Measurements from ENCODE around the gene ABCA2. TPM values are rescaled to one million over a fixed set of nuclear protein-coding genes. Genes with fewer than 3 reads are reported as not detected.
A peak's percentile ranks its signal among the peaks of the same experiment; 100 is the strongest.

The ABCA2 gene
- total RNA-seq, 6 donors from 2014 or later = 14.7 to 49.2 (median 29.6) TPM

DNA sequence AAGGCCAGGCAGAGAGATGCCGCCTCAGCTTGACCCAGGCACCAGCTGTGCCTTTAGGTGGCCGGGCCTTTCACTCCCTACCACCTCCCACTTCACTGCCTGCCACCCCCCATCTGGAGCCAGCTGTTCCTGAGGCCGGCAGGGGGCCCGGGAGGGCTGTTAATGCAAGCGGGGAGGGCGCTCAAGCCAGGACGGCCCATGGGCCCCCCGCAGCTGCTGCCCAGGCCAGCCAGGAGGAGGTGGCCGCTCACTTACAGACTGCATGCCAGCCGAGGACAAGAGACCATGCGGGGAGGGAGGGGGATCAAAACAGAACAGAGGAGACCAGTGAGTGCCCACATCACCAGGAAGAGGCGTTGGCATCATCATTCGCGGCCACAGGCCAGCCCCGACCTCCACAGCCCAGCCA lies 4.5 kb downstream of the ABCA2 start:
- TF ChIP-seq, protein P1, sequence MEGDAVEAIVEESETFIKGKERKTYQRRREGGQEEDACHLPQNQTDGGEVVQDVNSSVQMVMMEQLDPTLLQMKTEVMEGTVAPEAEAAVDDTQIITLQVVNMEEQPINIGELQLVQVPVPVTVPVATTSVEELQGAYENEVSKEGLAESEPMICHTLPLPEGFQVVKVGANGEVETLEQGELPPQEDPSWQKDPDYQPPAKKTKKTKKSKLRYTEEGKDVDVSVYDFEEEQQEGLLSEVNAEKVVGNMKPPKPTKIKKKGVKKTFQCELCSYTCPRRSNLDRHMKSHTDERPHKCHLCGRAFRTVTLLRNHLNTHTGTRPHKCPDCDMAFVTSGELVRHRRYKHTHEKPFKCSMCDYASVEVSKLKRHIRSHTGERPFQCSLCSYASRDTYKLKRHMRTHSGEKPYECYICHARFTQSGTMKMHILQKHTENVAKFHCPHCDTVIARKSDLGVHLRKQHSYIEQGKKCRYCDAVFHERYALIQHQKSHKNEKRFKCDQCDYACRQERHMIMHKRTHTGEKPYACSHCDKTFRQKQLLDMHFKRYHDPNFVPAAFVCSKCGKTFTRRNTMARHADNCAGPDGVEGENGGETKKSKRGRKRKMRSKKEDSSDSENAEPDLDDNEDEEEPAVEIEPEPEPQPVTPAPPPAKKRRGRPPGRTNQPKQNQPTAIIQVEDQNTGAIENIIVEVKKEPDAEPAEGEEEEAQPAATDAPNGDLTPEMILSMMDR (IDR thresholded peaks at IDR 0.05) = no peak
- TF ChIP-seq EP300 (IDR thresholded peaks at IDR 0.05) = no peak
- TF ChIP-seq POLR2AphosphoS5 (IDR thresholded peaks at IDR 0.05) = no peak
- TF ChIP-seq POLR2A (IDR thresholded peaks at IDR 0.05) = no peak
- DNase-seq (peak in 1 of 2 donors; percentile 66), ATAC-seq (ENCODE audit: low FRiP score in 2 of 2) (no peak)
- Histone ChIP-seq H3K36me3 (peaks cover 0 to 8% (median 1%) of the 10 kb centered on the region in 4 donors), H3K27ac (no peak overlapping the region), H3K9me3 (no peaks in the 10 kb centered on the region), H3K4me1 (peaks cover 9 to 22% (median 14%) of the 10 kb centered on the region in 4 donors), H3K27me3 (no peaks in the 10 kb centered on the region), H3K4me3 (no peak overlapping the region)
- WGBS, 2 donors = 79 to 88% methylated on average over 6 to 14 of the region's 15 CpGs

DNA sequence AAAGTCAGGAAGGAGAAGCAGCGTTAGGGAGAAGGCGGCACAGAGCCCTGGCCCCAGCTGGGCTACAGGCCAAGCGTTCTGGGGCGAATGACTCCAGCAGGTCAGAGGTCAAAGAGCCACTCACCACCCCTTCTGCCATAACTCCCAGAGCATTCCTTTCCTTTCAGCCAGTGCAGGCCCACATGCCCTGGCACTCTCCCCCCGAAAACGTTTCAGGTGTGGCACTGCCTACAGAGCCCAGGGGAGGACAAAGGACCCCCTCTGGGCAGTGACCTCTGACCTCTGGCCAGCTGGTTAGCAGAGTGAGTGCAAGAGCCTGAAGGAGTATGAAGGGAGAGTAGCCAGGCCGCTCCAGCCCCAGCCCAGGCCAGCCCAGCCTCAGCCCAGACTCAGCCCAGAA lies 4.9 kb downstream of the ABCA2 start:
- no peak overlapping the region for H3K27ac ChIP-seq
- no peaks in the 10 kb centered on the region for H3K9me3 ChIP-seq
- H3K4me1 ChIP-seq = peaks cover 6 to 18% (median 10%) of the 10 kb centered on the region in 4 donors
- TF ChIP-seq EP300 (IDR thresholded peaks at IDR 0.05) (no peak), POLR2AphosphoS5 (IDR thresholded peaks at IDR 0.05) (no peak), POLR2A (IDR thresholded peaks at IDR 0.05) (no peak)
- TF ChIP-seq, protein P1 (IDR thresholded peaks at IDR 0.05) = no peak
- DNase-seq (no peak), ATAC-seq (ENCODE audit: low FRiP score in 2 of 2) (no peak)
- no peaks in the 10 kb centered on the region for H3K27me3 ChIP-seq
- 76 to 80% methylated on average over 6 to 7 of the region's 7 CpGs for WGBS, 2 donors
- H3K36me3 ChIP-seq = peaks cover 0 to 8% (median 2%) of the 10 kb centered on the region in 4 donors
- no peak overlapping the region for H3K4me3 ChIP-seq

DNA sequence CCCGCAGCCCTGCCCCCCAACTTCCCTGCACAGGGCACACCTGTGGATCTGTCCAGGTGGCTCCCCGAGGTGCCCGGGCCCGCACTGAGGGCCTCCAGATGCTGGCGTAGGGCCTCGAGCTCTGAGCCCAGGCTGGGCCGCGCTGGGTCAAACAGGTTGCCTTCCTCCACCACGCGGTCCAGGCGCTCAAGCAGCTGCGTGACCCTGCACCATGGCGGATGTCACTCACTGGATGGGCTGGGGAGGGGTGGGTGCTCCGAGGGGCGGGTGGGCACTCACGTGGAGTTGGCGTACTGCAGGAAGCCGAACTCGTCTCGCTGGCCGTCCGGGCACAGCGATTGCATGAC lies 5.4 kb downstream of the ABCA2 start:
- H3K9me3 ChIP-seq = no peaks in the 10 kb centered on the region
- WGBS, 2 donors = 85 to 96% methylated on average over 10 to 12 of the region's 23 CpGs
- H3K4me3 ChIP-seq = no peak overlapping the region
- H3K27ac ChIP-seq = no peak overlapping the region
- ATAC-seq (ENCODE audit: low FRiP score in 2 of 2) (no peak), DNase-seq (peak in 1 of 2 donors; percentile 75)
- H3K4me1 ChIP-seq = peaks cover 6 to 17% (median 10%) of the 10 kb centered on the region in 4 donors
- H3K36me3 ChIP-seq = peaks cover 0 to 12% (median 5%) of the 10 kb centered on the region in 4 donors
- H3K27me3 ChIP-seq = no peaks in the 10 kb centered on the region
- TF ChIP-seq POLR2AphosphoS5 (IDR thresholded peaks at IDR 0.05) (no peak), POLR2A (IDR thresholded peaks at IDR 0.05) (no peak), EP300 (IDR thresholded peaks at IDR 0.05) (no peak)
- TF ChIP-seq, protein P1 (IDR thresholded peaks at IDR 0.05) = no peak

DNA sequence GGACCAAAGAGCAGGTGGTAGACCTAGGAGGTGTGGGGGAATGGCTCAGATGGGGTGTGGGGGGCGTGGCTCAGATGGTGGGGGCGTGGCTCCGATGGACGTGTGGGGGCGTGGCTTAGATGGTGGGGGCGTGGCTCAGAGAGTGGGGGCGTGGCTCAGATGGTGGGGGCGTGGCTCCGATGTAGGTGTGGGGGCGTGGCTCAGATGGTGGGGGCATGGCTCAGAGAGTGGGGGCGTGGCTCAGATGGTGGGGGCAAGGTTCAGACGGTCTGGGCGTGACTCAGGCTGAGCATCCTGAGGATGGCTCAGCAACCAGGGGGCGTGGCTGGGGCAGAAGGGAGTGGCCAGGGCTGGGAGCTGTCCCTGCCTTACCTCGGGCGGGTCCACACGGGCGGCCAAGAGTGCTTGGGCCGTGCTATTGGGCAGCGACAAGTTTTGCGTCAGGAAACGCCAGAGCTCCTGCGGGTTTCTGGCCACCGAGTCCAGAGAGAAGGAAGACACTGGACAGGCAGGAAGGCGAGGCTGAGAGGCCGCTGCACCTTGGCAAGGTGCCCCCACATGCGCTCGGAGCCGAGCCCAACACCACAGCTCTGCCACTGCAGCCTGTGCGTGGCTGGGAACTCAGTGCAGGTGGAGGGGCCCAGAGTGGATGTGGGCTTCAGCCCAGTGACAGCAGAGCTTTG lies 5.9 kb downstream of the ABCA2 start:
- H3K9me3 ChIP-seq = no peaks in the 10 kb centered on the region
- H3K27me3 ChIP-seq = no peaks in the 10 kb centered on the region
- peak; percentile 42 to 84 for DNase-seq

More for the DNA sequence above, 5.9 kb downstream of the ABCA2 start:
- 77% methylated on average over 18 to 20 of the region's 30 CpGs for WGBS, 2 donors
- no peak overlapping the region for H3K27ac ChIP-seq
- TF ChIP-seq POLR2A (IDR thresholded peaks at IDR 0.05) (no peak), EP300 (IDR thresholded peaks at IDR 0.05) (no peak), POLR2AphosphoS5 (IDR thresholded peaks at IDR 0.05) (no peak)
- TF ChIP-seq, protein P1 (IDR thresholded peaks at IDR 0.05) = no peak
- peak; percentile 12 to 58 for ATAC-seq (ENCODE audit: low FRiP score in 2 of 2)
- H3K4me1 ChIP-seq = peaks cover under 1 to 12% (median 5%) of the 10 kb centered on the region in 4 donors
- no peak overlapping the region for H3K4me3 ChIP-seq
- H3K36me3 ChIP-seq = peaks cover 0 to 18% (median 8%) of the 10 kb centered on the region in 4 donors
